ENCODE measurements around the gene NGF.

NGF gene

DNA sequence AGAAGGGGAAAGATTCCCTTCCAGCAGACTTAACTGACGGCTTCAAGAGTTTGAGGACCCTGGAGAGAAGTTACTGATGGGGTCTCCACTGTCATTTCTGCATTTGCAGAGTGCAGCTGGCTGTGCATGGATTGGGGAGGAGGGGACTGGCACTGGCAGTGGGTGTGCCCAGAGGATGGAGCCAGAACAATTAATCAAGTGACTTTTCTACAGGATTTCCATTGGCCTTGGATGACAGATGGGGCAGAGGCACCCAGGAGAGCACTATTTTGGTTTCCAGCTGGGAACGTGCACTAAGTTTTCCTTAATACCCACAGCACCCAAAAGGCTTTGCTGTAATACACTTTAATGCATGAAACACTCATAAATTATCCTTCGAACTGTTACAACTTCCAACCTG is 1.3 kb downstream of the NGF start:
- no peak for DNase-seq (ENCODE audit: low read depth, low spot score)

DNA sequence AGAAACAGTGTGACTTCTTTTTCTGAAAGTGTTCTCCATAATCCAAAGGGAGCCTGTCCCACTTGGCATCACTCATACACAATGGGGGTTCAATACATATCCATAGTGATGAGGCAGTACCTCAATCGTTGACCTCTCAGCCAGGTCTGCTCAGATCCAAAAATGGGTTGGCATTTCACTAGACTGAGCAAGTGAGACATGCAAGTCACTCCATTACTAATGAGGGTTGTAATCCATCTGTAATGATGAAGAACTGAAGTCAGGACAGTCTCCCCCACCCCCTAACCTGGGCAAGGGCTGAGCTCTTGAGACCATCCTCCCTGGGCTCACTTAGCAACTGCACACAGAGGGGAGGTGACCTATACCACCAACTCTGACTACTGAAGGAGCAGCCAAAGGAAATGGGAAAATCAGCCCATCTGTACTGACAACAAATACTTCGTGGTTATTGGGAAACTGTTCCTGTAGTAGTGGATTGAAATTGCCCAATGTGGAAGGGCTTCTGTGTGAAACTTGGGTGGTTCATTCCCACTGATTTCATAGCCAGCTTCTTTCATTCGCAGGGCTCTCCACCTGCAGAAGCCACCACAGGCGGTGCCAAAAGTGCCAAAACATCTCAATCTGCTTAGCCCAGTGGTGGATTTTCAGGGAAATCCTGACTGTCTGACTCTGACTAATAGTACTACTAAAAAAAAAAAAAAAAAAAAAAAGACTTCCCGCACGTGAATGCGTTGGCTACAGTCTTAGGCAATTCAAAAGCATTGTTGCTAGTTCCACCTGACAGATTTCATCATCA is 5.0 kb downstream of the NGF start:
- DNase-seq (ENCODE audit: low read depth, low spot score): peak; percentile 29

DNA sequence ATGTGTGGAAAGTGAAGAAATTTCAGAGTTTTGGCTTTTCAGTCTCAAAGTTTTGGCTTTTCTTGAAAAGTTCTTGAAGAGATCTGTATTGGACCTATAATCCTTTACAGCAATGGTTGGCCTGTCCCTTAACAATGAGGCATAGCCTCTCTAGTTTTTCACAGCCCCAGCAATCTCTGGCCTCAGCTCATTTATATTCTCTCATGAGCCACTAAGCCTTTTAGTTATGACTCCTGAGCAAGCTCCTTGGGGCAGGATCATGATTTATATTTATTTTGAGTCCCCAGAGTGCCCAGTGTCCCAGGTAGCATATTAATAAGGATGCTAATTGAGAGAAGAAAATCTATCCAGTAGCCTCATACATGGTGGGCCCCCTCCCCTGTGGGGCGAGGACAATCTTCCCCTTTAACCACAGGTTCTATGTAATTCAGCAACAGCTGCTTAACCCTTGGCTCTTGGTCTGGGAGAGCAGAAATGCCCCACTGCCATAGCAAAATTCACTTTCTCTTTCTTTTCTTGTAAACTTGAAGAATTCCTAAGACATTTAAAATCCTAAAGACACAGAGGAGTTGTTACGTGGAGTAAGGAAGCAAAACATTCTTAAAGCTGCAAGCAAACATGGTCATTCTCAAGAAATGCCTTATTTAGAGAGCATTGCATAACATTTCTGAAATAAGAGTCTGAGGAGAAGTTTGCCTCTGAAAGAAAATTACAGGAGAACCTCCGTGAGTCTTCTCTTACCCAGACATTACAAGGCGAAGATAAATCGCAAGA is 6.3 kb downstream of the NGF start:
- DNase-seq (ENCODE audit: low read depth, low spot score): peak; percentile 20

DNA sequence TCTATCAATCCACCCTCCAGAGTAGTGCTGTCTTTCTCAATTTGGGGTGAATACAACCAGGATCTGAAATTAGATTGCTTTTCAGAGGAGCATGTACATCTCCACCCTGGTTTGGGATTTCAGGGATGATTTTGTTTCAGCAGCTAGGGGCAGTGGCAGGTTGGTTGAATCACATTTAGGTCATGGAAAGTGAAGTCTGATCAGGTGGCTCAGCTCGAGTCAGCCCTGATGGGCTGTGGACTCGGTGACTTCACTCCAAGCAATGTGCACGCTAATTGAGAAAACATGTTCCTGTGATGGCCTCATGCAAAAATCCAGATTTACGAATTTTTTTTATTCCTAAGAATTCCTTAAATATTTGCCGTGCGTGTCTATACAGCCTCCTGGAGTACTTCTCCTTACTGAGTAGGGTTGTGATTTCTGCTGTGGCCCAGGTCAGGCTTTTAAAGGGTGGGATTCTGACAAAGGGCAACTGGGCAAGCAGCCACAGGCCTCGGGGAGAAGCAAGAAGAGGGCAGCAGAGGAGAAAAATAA is 7.5 kb downstream of the NGF start:
- peak; percentile 87 for DNase-seq (ENCODE audit: low read depth, low spot score)

DNA sequence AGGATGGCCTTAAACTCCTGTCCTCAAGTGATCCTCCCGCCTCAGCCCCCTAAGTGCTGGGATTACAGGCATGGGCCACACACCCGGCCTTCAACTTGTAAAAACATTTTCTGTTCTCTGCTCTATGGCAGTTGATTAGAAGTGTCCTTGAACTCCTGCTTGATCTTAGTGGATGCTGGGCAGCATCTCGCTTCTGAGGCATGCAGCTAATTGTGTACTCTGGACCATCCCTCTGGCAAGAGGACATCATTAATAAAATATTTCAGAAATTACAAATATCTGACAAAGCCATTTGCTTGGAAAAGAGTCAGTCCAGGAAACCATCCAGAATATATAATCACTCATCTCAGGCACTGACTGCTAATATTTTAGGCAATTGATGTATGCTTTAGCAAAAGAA is 8.1 kb downstream of the NGF start:
- peak; percentile 37 for DNase-seq (ENCODE audit: low read depth, low spot score)

DNA sequence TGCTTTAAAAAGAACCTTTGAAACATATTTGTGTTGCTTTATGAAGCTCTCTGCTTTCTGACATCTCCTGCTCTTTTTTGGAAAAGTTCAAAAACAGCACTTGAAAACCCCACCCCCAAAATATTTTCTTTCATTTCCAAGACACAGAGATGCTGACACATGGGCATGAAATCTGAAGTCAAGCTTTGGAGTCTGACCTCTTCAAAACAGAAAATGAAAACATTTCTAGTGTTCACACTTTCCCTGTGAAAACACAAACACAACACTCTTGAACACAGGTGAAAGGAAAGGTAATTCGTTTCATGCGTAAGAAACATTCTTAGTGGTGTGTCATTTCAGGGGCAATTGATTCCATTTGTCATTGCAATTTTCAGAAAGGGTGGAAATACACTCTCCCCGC is 10.8 kb downstream of the NGF start:
- no peak for DNase-seq (ENCODE audit: low read depth, low spot score)

DNA sequence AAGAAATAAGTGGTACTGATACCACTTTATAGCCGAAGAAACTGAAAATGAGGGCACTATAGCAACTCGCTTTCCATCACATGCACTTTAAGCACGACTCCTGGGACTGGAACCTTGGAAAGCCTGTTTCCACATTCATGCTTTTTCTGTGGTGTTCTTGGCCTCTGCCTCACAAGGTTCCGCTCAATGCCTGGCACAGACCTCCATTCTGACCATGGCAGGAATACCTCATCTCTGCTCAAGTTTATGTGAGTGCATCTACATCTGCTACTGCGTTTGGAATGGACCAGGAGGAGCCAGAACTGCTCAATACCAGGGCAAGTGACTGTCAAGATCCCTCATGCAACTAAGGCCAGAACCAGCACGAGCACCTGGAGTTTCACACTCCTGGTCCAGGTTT is 11.6 kb downstream of the NGF start:
- no peak for DNase-seq (ENCODE audit: low read depth, low spot score)

DNA sequence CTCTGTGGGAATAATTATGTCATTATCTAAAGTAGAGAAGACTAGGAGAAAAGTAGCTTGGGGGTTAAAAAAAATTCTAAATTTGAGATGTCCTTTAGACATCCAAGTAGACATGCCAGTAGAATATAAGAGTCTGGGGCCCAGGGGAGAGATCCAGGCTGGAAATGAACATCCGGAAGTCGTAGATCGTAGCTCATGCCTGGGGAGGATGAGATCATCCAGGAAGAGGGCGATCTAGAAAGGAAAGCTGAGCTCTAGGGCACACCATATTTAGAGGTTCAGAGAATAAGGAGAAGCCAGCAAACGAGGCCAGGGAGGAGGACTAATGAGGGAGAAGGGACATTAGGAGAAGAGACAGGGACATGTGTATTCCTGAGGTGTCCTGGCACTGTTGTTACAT is 12.2 kb downstream of the NGF start:
- no peak for DNase-seq (ENCODE audit: low read depth, low spot score)

DNA sequence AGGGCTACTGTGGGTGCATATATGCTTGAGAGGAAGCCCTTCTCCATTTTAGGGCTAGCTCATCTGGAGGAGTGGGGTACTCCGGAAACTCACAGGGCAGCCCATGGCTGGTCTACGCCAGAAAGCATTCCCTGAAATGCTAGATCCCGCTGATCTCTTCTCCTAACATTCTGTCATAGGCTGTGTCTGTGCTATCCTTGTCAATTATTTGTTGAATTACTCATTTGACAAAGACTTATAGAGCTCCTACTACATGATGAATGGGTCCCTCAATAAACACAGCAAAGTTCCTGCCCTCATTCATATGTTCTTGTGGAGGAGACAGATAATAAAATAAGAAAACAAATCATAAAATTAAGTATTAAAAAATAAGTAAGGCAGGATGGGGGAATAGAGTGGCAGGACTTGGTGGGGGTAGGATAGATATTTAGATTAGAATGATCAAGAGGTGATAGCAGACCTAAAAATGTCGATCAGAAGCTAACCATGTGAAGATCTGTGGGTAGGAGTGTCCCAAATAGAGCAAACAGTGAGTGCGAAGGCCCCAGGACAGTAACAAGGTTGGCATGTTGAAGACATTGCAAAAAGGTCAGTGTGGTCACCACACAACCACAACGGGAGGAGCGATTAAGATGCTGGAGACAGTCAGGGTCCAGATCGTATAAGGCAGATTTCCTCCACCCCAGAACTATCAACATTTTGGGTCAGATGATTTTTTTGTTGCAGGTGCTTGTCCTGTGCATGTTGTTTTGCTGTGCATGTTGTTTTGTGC is 13.2 kb downstream of the NGF start:
- DNase-seq (ENCODE audit: low read depth, low spot score): no peak

DNA sequence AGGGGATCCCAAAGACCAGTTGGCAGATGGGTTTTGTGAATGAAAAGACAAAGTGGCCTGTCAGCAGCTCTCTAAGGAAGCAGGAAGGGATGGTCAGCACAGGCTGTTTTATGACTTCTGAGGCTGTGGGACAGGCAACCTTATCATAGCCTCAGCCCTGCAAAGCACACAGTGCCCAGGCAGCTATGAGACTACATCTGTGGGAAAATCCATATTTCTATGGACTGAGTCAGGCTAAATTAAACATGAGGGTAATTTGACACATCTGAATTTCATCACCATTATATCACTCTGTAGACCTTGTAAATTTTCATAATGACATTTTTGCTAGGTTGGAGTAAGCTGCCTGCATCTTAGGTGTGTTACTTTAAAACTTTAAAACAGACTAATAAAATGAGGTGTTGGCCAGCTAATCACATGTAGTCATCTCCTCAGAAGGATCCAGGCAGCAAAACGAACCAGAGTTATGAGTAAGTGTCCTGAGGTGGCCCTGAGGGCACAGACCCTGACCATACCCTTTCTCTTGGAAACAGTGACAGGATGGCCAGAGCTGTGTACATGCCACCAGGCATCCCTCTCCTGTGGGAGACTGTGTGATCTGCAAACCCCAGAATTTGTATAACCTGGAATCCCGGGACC is 14.6 kb downstream of the NGF start:
- no peak for DNase-seq (ENCODE audit: low read depth, low spot score)

DNA sequence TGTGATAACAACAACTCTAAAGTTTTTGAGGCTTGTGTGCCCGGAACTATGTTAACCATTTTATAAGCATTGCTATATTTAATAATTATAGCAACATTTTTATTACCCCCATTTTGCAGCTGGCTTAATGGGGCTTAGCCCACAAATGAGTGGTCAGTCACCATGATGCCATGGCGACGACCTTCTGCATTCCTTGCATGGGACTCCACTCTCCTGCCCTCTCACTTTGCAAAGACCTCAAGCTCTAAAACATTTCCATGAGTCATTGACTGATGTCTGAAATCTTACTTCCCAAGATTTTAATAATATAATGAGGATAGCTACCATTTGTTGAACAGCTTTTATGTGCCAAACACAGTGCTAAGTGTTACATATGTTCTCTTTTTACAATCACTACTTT is 15.4 kb downstream of the NGF start:
- peak; percentile 41 for DNase-seq (ENCODE audit: low read depth, low spot score)

DNA sequence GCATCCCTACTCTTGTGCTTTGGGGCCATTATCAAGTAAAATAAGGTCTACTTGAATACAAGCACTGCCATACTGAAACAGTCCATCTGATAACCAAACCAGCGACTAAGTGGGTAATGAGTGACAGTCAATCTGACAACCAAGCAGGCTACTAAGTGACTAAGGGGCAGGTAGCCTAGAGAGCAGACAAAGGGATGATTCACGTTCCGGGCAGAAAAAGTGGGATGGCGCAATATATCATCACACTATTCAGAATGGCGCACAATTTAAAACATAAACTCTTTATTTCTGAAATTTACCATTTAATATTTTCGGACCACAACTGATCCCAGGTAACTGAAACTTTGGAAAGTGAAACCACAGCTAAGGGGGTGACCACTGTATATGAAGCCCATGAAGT is 17.7 kb downstream of the NGF start:
- DNase-seq (ENCODE audit: low read depth, low spot score): no peak

DNA sequence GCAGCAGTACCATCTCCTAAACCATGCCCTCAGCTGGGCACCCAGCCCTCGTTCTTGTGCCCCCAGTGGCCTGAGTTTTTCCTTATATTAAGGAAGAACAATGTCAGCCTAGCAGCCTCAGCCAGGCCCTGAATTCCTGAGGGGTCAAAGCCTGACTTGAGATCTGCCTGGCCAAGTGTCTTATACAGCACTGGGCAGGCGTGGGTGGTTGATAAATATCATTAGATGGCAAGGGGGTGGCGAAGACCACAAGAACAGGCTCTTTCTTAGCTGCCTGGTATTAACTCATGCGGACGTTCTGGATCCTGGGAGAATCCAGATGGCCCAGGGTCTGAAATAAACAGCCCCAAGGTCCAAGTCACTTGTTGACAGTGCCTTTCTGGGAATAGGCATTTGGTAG is 18.3 kb downstream of the NGF start:
- DNase-seq (ENCODE audit: low read depth, low spot score): no peak

DNA sequence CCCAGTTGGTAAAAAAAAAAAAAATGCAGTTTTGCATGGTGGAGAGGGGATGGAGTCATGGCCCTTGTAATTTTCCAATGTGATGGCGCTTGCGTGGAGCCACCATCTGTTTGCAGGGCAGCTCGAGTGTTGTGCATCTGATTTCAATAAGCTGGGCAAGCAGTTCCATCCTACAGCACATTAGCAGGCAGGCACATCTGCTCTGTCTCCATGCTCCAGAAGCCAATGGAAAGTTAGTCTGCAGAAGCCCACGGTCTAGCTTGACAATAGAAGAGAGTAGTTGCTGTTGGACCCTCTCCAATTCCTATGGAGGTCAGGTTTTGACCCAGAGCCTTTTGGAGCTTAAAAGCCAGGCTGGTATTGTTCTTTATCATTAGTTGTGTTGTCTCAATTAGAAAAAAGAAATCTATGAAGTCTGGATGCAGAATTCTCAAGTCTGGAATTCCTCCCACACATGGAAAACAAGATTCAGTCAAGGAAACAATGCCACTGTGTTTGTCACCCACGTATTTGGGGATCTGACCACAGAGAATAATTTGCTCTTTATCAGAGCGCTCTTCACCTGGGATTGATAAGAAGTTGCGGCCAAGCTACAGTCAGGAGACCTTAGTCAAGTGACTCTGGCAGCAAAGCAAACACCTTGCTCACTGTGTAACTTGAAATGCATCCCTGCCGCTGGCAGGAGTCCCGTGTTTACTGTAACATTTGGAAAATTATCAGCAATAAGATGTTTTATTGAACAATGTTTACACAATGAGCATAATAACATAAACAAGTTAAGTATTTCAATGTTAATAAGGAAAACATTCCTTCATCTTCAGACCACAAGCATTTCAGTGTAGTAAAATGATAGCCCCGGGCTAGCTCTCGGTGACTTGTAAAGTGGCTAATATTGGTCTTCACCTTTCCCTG is 20.7 kb downstream of the NGF start:
- DNase-seq (ENCODE audit: low read depth, low spot score): no peak

DNA sequence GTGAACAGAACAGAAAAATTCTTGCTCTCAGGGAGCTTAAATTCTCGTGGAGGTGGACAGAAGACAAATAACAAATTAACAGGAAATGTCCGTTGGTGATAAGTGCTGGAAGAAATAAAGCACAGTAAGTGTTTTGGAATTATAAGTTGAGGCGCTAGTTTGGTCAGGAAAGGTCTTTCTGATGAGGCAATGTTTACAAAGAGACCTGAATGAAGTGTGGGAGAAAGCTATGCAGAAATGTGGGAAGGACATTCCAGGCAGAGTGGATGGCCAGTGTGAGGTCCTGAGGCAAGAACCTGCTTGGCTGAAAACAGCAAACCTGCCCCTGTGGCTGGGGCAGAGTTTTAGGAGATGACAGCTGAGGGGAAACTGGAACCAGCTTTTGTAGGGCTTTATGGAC is 23.3 kb downstream of the NGF start:
- DNase-seq (ENCODE audit: low read depth, low spot score): peak; percentile 92

DNA sequence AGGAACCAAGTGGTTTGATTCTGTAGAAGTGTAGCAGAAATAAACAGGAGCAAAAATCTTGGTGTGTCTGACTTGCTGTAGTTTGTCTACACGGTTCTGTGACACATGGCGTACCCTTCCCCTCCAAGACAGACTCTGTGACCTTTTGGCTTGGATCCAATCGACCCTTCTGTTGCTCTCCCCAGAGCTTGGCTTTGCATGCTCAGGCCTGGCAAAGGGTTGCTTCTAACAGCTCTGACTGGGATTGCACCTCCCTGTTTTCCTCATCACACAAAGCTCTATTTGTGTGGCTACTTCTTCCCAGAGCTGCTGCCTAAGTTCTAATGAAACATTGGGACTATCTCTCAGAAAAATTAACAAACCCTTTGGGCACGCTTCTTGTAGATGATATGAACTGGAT is 24.0 kb downstream of the NGF start:
- DNase-seq (ENCODE audit: low read depth, low spot score): no peak

DNA sequence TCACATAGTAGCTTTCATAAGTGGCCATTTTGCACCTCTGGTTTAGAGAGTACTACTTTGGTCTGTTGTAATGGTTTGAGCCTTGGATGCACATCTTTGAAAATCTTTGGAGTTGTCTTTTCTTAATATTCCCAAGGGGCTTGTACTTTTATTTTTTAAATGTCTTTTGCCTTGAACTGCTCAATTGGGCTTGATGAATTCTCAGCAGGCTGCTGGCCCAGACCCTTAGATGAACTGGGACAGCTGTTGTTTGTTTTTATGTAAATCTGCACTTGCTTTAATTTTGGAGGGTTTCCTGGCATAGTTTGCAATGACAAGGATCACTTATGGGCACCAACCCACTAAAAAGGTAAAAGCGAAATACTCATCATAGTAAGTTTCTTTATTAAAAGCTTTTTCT is 24.9 kb downstream of the NGF start:
- DNase-seq (ENCODE audit: low read depth, low spot score): no peak

DNA sequence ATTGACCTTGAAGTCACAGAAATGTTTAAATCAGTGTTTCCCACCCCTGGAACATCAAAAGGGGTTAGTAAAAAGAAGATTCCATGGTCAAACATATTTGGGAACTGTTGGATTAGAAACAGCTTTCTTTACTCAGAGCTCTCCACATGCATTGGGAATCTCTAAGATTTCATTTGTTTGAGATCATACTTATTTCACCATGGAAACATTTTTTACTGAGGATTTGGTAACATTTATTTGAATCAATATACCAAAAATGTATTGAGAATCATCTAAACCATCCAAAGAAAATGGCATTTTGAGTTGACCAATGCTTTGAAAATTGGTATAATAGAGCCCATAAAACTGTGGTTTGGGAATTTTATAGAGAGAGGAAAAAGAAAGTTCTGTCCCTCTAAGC is 25.3 kb downstream of the NGF start:
- DNase-seq (ENCODE audit: low read depth, low spot score): no peak

DNA sequence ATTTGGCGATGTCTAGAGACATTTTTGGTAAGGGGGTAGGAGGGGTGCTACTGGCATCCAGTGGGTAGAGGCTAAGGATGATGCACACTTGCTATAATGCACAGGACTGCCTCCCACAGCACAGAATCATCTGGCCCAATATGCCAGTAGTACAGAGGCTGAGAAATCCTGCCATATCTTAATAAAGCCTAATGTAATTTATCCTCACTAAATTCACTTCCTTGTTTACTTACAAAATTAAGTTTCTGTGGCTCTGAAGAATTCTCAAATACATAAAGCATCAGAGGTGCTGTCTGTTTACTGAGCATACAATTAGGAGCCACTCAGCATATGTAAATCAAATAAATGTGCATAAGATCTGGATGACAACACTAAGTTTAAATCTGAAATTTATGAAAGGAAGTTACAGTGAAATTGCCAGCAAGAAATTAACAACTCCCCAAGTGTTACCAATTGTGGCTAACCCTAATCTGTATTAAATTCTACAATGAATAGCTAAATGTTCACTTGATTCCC is 26.5 kb downstream of the NGF start:
- no peak for DNase-seq (ENCODE audit: low read depth, low spot score)
